IPS-18a (cell line): Measurements from ENCODE around the gene TRNP1.
"Not testable (repeated sequence)": the region's sequence is repeated elsewhere in the genome, so short reads cannot be mapped to it uniquely, and the experiment has no call there.

Source experiments
- H3K27ac ChIP-seq: one replicate; pipeline ENCODE4 v1.5.1; 2013; ENCODE audit warnings: low read length
- H3K27me3 ChIP-seq: one replicate; pipeline ENCODE4 v1.6.1; 2013; ENCODE audit warnings: mild to moderate bottlenecking, low read length; ENCODE audit not compliant: control insufficient read depth, insufficient read depth
- H3K36me3 ChIP-seq: one replicate; pipeline ENCODE4 v1.6.1; 2013; ENCODE audit warnings: low read depth, low read length; ENCODE audit not compliant: control insufficient read depth
- H3K4me1 ChIP-seq: one replicate; pipeline ENCODE4 v1.6.1; 2013; ENCODE audit warnings: low read depth, low read length; ENCODE audit not compliant: control insufficient read depth
- H3K4me3 ChIP-seq: one replicate; pipeline ENCODE4 v1.5.1; 2013; ENCODE audit warnings: low read length
- H3K9ac ChIP-seq: one replicate; pipeline ENCODE4 v1.6.1; 2013; ENCODE audit warnings: mild to moderate bottlenecking, low read length, moderate library complexity
- H3K9me3 ChIP-seq: one replicate; pipeline ENCODE4 v1.6.1; 2013; ENCODE audit warnings: low read depth, low read length; ENCODE audit not compliant: control insufficient read depth

The TRNP1 gene

DNA sequence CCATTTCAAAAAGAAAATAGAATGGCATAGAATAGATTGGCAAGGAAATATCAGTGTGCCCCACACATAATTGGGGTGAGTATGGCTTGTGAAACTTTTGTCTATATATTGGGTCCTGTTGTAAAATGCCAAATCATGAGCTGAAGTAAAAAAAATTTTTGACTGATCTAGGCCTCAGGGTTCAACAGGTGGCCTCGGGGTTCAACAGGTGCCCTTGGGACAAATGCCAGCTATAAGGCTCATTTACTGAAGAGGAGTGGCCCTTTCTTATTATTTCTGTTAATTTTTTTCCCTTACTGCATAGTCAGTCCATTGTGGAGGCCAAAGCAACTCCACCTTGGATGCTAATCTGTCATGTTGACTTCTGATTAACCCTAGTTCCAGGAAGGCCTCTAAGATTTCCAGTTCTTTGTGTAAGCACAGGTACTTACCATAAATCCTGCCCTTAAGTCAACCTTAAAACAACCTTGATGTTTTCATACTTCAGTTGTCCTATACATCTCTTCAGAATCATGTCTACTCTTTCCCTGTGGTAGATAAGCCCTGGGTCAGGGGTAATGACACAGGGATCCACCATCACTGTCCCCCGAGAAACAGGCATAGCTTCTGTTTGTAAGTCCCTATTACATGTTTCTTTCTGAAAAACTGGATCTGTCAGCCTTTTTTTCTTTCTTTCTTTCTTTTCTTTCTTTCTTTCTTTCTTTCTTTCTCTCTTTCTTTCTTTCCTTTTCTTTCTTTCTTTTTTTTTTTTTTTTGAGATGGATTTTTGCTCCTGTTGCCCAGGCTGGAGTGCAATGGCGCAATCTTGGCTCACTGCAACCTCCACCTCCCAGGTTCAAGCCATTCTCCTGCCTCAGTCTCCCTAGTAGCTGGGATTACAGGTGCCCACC, 16.6 kb upstream of the TRNP1 start:
- no peaks in the 10 kb centered on the region for H3K27me3 ChIP-seq
- no peak overlapping the region for H3K4me3 ChIP-seq
- no peak overlapping the region for H3K27ac ChIP-seq
- H3K9ac ChIP-seq, result no peak overlapping the region
- H3K36me3 ChIP-seq, result no peaks in the 10 kb centered on the region
- no peaks in the 10 kb centered on the region for H3K9me3 ChIP-seq
- no peaks in the 10 kb centered on the region for H3K4me1 ChIP-seq

GRCh38 chr1:26978901-26979300, 14.6 kb upstream of the TRNP1 start:
- Histone ChIP-seq H3K9ac (no peak overlapping the region), H3K9me3 (no peaks in the 10 kb centered on the region), H3K27ac (no peak overlapping the region), H3K4me1 (no peaks in the 10 kb centered on the region), H3K4me3 (no peak overlapping the region), H3K36me3 (no peaks in the 10 kb centered on the region), H3K27me3 (no peaks in the 10 kb centered on the region)

GRCh38 chr1:26981146-26981846, 12.2 kb upstream of the TRNP1 start:
- Histone ChIP-seq H3K27me3 (no peaks in the 10 kb centered on the region), H3K27ac (no peak overlapping the region), H3K9me3 (no peaks in the 10 kb centered on the region), H3K4me3 (no peak overlapping the region), H3K9ac (no peak overlapping the region), H3K36me3 (no peaks in the 10 kb centered on the region), H3K4me1 (no peaks in the 10 kb centered on the region)

DNA sequence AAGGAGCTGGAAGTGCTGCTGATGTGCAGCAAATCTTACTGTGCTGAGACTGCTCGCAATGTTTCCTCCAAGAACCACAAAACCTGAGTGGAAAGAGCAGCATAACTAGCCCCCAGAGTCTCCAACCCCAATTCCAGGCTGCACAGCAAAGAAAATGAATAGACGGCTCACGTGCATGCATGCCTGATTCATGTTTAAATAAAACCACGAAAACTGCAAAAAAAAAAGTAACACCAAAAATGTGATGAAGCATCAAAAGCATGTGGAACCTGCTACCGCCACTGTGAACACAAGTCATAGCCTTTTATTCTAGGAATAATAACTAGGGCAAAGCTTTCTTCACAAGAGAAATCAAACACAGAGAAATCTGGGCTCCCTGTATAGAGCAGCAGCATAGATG, 9.6 kb upstream of the TRNP1 start:
- no peaks in the 10 kb centered on the region for H3K4me1 ChIP-seq
- H3K9ac ChIP-seq, result no peak overlapping the region
- H3K27me3 ChIP-seq, result no peaks in the 10 kb centered on the region
- H3K4me3 ChIP-seq, result no peak overlapping the region
- no peaks in the 10 kb centered on the region for H3K36me3 ChIP-seq
- no peaks in the 10 kb centered on the region for H3K9me3 ChIP-seq
- no peak overlapping the region for H3K27ac ChIP-seq

- Histone ChIP-seq H3K36me3 (no peaks in the 10 kb centered on the region), H3K9ac (no peak overlapping the region), H3K4me3 (no peak overlapping the region)
Observed at GRCh38 chr1:26984291-26984690, 9.2 kb upstream of the TRNP1 start.

GRCh38 chr1:26986658-26987057, 6.8 kb upstream of the TRNP1 start:
- no peaks in the 10 kb centered on the region for H3K9me3 ChIP-seq
- H3K27me3 ChIP-seq, result peaks cover under 1% of the 10 kb centered on the region
- no peak overlapping the region for H3K9ac ChIP-seq
- H3K36me3 ChIP-seq, result no peaks in the 10 kb centered on the region
- no peaks in the 10 kb centered on the region for H3K4me1 ChIP-seq
- H3K27ac ChIP-seq, result no peak overlapping the region
- no peak overlapping the region for H3K4me3 ChIP-seq

More at GRCh38 chr1:26984291-26984690, 9.2 kb upstream of the TRNP1 start:
- H3K4me1 ChIP-seq, result no peaks in the 10 kb centered on the region
- H3K9me3 ChIP-seq, result no peaks in the 10 kb centered on the region
- H3K27ac ChIP-seq, result no peak overlapping the region
- no peaks in the 10 kb centered on the region for H3K27me3 ChIP-seq

- not testable (repeated sequence) for H3K4me1 ChIP-seq, H3K27ac ChIP-seq, H3K9me3 ChIP-seq, H3K4me3 ChIP-seq, H3K36me3 ChIP-seq, H3K9ac ChIP-seq
- H3K27me3 ChIP-seq, result peaks cover 14% of the 10 kb centered on the region
Observed at GRCh38 chr1:26989403-26990109, 3.9 kb upstream of the TRNP1 start.

- Histone ChIP-seq H3K9ac (no peak overlapping the region), H3K27ac (no peak overlapping the region), H3K27me3 (peaks cover 22% of the 10 kb centered on the region)
Observed at GRCh38 chr1:26991310-26992116, 2.0 kb upstream of the TRNP1 start.

GRCh38 chr1:26994020-26994786, 711 bp downstream of the TRNP1 start:
- Histone ChIP-seq H3K36me3 (peaks cover 6% of the 10 kb centered on the region), H3K4me3 (peak overlapping the region; percentile 88), H3K27ac (no peak overlapping the region), H3K9ac (peak overlapping the region; percentile 71), H3K9me3 (no peaks in the 10 kb centered on the region), H3K27me3 (peaks cover 22% of the 10 kb centered on the region), H3K4me1 (peaks cover 34% of the 10 kb centered on the region)

More at GRCh38 chr1:26991310-26992116, 2.0 kb upstream of the TRNP1 start:
- peaks cover 16% of the 10 kb centered on the region for H3K4me1 ChIP-seq
- no peak overlapping the region for H3K4me3 ChIP-seq
- no peaks in the 10 kb centered on the region for H3K9me3 ChIP-seq
- peaks cover 6% of the 10 kb centered on the region for H3K36me3 ChIP-seq

- Histone ChIP-seq H3K36me3 (peaks cover 8% of the 10 kb centered on the region), H3K9ac (peak overlapping the region; percentile 71), H3K4me1 (peaks cover 40% of the 10 kb centered on the region), H3K4me3 (peak overlapping the region; percentile 88), H3K9me3 (no peaks in the 10 kb centered on the region), H3K27me3 (peaks cover 22% of the 10 kb centered on the region), H3K27ac (no peak overlapping the region)
Observed at GRCh38 chr1:26994787-26995517, 1.5 kb downstream of the TRNP1 start.
